Neuronal stem cell (in vitro differentiated cells): Measurements from ENCODE around the gene C2CD4C.

Experiments
- DNase-seq: peaks from one replicate; pipeline ENCODE4 v3.0.0-alpha.2; 2013; ENCODE audit warnings: low spot score
- H2AFZ ChIP-seq: one replicate; pipeline ENCODE4 v1.6.1; 2013; ENCODE audit warnings: mild to moderate bottlenecking, low read length, inconsistent platforms
- H2AK5ac ChIP-seq: 2 replicates; pipeline ENCODE4 v1.6.1; 2013; ENCODE audit warnings: low read depth, mild to moderate bottlenecking, inconsistent platforms, low read length, moderate library complexity, mixed read lengths
- H2BK120ac ChIP-seq: 2 replicates; pipeline ENCODE4 v1.6.1; 2013; ENCODE audit warnings: low read depth, mild to moderate bottlenecking, inconsistent platforms, low read length, moderate library complexity, mixed read lengths
- H2BK12ac ChIP-seq: one replicate; pipeline ENCODE4 v1.6.1; 2013; ENCODE audit warnings: low read length, inconsistent platforms
- H2BK15ac ChIP-seq: 2 replicates; pipeline ENCODE4 v1.6.1; 2013; ENCODE audit warnings: mild to moderate bottlenecking, low read length, inconsistent platforms, mixed read lengths
- H2BK5ac ChIP-seq: one replicate; pipeline ENCODE4 v1.6.1; 2013; ENCODE audit warnings: inconsistent platforms, mild to moderate bottlenecking, low read length, moderate library complexity
- H3K14ac ChIP-seq: one replicate; pipeline ENCODE4 v1.6.1; 2013; ENCODE audit warnings: low read length, inconsistent platforms
- H3K18ac ChIP-seq: 2 replicates; pipeline ENCODE4 v1.6.1; 2013; ENCODE audit warnings: low read length, inconsistent platforms
- H3K23ac ChIP-seq: 2 replicates; pipeline ENCODE4 v1.6.1; 2013; ENCODE audit warnings: low read depth, mild to moderate bottlenecking, mixed read lengths, low read length, inconsistent platforms; ENCODE audit not compliant: poor library complexity
- H3K27ac ChIP-seq: replicated peaks from 3 replicates; pipeline ENCODE4 v1.5.1; 2013; ENCODE audit warnings: low read length, inconsistent platforms
- H3K27me3 ChIP-seq, 3 experiments: 2 replicates each; pipeline ENCODE4 v1.6.1; 2013; ENCODE audit warnings: low read length in 3 of 3, mild to moderate bottlenecking in 2 of 3, inconsistent platforms in 1 of 3, low read depth in 1 of 3, mixed read lengths in 1 of 3, moderate library complexity in 1 of 3; ENCODE audit not compliant: control insufficient read depth in 3 of 3, insufficient read depth in 3 of 3
- H3K36me3 ChIP-seq, 2 donors: replicated peaks in 1 of 2; 2 replicates each; pipeline ENCODE4 v1.6.1; 2013; ENCODE audit warnings: low read length in 2 of 2; ENCODE audit not compliant: control insufficient read depth in 2 of 2, insufficient read depth in 2 of 2
- H3K4ac ChIP-seq: 2 replicates; pipeline ENCODE4 v1.6.1; 2013; ENCODE audit warnings: inconsistent platforms, mild to moderate bottlenecking, low read length, moderate library complexity
- H3K4me1 ChIP-seq, 2 donors: 1 replicate in 1 of 2; 2 replicates in 1 of 2; pipeline ENCODE4 v1.6.1; 2013; ENCODE audit warnings: low read length in 2 of 2, low read depth in 1 of 2; ENCODE audit not compliant: control insufficient read depth in 2 of 2, insufficient read depth in 1 of 2
- H3K4me2 ChIP-seq: one replicate; pipeline ENCODE4 v1.6.1; 2013; ENCODE audit warnings: mild to moderate bottlenecking, low read length, inconsistent platforms; ENCODE audit not compliant: insufficient read depth, poor library complexity, severe bottlenecking
- H3K4me3 ChIP-seq, 2 donors: 2 replicates each; pipeline ENCODE4 v1.5.1; 2013; ENCODE audit warnings: low read length in 2 of 2, mild to moderate bottlenecking in 2 of 2, inconsistent platforms in 1 of 2, moderate library complexity in 1 of 2
- H3K79me1 ChIP-seq: one replicate; pipeline ENCODE4 v1.6.1; 2013; ENCODE audit warnings: low read depth, mild to moderate bottlenecking, inconsistent platforms, low read length, moderate library complexity
- H3K9ac ChIP-seq: one replicate; pipeline ENCODE4 v1.6.1; 2013; ENCODE audit warnings: mild to moderate bottlenecking, low read depth, low read length, inconsistent platforms; ENCODE audit not compliant: poor library complexity
- H3K9me3 ChIP-seq, 2 donors: replicated peaks in 1 of 2; 2 replicates each; pipeline versions ENCODE3 to v1.6.1; 2013; ENCODE audit warnings: low read length in 2 of 2, mild to moderate bottlenecking in 2 of 2, inconsistent platforms in 1 of 2, low read depth in 1 of 2, mixed read lengths in 1 of 2, moderate library complexity in 1 of 2; ENCODE audit not compliant: control insufficient read depth in 2 of 2, insufficient read depth in 1 of 2
- H4K8ac ChIP-seq: one replicate; pipeline ENCODE4 v1.6.1; 2013; ENCODE audit warnings: low read depth, mild to moderate bottlenecking, inconsistent platforms, low read length, moderate library complexity
- H4K91ac ChIP-seq: one replicate; pipeline ENCODE4 v1.6.1; 2013; ENCODE audit warnings: low read length, low read depth, mild to moderate bottlenecking, inconsistent platforms; ENCODE audit not compliant: poor library complexity
- WGBS, 2 donors: extraction: QIAGEN DNeasy Blood & Tissue Kit; methylation state at CpG; one replicate each; pipeline ENCODE4 v1.1.7; 2013; ENCODE audit warnings: missing lambda C conversion rate in 2 of 2, mixed read lengths in 1 of 2; ENCODE audit not compliant: insufficient read length in 2 of 2, insufficient replicate concordance in 1 of 2; ENCODE audit errors: extremely low coverage in 2 of 2; 5-methylcytosine and 5-hydroxymethylcytosine counted together

The C2CD4C gene

DNA sequence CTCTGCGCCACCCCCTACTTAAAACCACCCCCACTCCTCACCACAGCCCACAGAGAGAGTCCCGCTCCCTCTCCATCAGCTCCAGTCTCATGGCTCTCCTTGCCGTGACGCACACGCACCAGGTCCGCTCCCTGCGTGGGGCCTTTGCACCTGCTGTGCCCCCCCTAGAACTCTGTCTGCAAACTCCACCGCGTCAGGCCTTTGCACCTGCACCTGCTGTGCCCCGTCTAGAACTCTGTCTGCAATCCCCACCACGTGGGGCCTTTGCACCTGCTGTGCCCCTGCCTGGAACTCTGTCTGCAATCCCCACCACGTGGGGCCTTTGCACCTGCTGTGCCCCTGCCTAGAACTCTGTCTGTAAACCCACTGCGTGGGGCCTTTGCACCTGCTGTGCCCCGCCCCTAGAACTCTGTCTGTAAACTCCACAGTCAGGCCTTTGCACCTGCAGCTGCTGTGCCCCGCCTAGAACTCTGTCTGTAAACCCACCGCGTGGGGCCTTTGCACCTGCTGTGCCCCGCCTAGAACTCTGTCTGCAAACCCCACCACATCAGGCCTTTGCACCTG is 47.7 kb upstream of the C2CD4C start:
- Histone ChIP-seq H2BK12ac (no peak overlapping the region), H2AFZ (no peak overlapping the region), H2AK5ac (peak overlapping the region; percentile 37), H2BK15ac (no peak overlapping the region), H3K9ac (no peak overlapping the region), H3K18ac (no peak overlapping the region), H3K27ac (no peak overlapping the region), H2BK120ac (no peak overlapping the region), H3K79me1 (peaks cover 12% of the 10 kb centered on the region), H3K27me3 (peaks cover 0 to 12% (median 3%) of the 10 kb centered on the region in 3 experiments), H3K4me2 (no peak overlapping the region), H3K4ac (no peak overlapping the region), H3K4me3 (no peak overlapping the region), H3K4me1 (peaks cover 4 to 6% of the 10 kb centered on the region in 2 donors), H3K9me3 (peaks cover 3 to 10% of the 10 kb centered on the region in 2 donors), H2BK5ac (no peak overlapping the region), H3K14ac (no peak overlapping the region), H4K8ac (no peak overlapping the region), H3K23ac (no peak overlapping the region), H3K36me3 (peaks cover 0 to 2% of the 10 kb centered on the region in 2 donors), H4K91ac (no peak overlapping the region)
- no peak for DNase-seq
- WGBS, 2 donors, result no CpG with 5 or more reads among the region's 18 CpGs

DNA sequence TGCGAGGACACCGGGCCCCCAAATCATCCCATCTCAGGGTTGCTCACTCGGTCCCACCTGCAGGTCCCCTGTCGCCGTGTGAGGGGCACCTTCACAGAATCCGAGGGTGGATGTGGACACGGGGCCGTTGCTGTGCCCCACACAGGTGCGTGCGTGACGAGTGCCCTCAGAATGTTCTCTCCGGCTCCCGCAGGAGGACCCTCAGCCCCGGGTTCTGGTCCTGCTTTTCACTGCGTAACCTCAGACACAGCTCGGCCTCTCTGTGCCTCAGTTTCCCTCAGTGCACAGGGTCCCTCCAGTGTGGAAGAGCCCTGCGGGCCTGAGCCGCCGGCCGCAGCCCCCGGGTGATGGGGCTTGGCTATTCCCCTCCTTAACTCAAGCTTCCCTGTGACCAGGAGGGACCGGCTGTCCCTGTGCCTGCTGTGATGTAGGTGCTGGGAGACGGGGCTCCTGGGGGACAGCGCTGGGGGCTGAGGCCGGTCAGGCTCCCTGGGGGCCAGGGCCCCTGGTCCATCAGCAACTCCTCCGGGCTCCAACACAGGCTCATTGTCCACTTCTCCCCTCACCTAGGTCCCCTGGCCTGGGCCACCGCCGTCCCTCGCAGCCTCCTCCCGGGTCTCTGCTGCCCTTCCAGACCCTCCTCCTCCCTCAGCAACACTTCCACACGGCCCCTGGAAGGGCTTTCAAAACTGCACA is 47.1 kb upstream of the C2CD4C start:
- H3K4ac ChIP-seq, result no peak overlapping the region
- H3K14ac ChIP-seq, result no peak overlapping the region
- no peak overlapping the region for H2BK12ac ChIP-seq
- no peak overlapping the region for H3K9ac ChIP-seq
- no peak for DNase-seq
- no CpG with 5 or more reads among the region's 31 CpGs for WGBS, 2 donors
- H3K79me1 ChIP-seq, result peaks cover 12% of the 10 kb centered on the region
- H2BK5ac ChIP-seq, result peak overlapping the region; percentile 42
- H3K4me2 ChIP-seq, result no peak overlapping the region
- H4K91ac ChIP-seq, result no peak overlapping the region
- peaks cover 0 to 3% of the 10 kb centered on the region in 2 donors for H3K4me1 ChIP-seq
- no peak overlapping the region for H2BK15ac ChIP-seq
- H3K18ac ChIP-seq, result no peak overlapping the region
- H3K27ac ChIP-seq, result no peak overlapping the region
- H2AK5ac ChIP-seq, result peak overlapping the region; percentile 37
- H3K27me3 ChIP-seq, result peaks cover 0 to 7% (median 0%) of the 10 kb centered on the region in 3 experiments
- no peak overlapping the region for H2BK120ac ChIP-seq
- H3K9me3 ChIP-seq, result peaks cover 7 to 13% of the 10 kb centered on the region in 2 donors
- H4K8ac ChIP-seq, result no peak overlapping the region
- H3K4me3 ChIP-seq, result no peak overlapping the region
- H3K23ac ChIP-seq, result peak overlapping the region; percentile 10
- H2AFZ ChIP-seq, result no peak overlapping the region
- peaks cover 0 to 4% of the 10 kb centered on the region in 2 donors for H3K36me3 ChIP-seq

DNA sequence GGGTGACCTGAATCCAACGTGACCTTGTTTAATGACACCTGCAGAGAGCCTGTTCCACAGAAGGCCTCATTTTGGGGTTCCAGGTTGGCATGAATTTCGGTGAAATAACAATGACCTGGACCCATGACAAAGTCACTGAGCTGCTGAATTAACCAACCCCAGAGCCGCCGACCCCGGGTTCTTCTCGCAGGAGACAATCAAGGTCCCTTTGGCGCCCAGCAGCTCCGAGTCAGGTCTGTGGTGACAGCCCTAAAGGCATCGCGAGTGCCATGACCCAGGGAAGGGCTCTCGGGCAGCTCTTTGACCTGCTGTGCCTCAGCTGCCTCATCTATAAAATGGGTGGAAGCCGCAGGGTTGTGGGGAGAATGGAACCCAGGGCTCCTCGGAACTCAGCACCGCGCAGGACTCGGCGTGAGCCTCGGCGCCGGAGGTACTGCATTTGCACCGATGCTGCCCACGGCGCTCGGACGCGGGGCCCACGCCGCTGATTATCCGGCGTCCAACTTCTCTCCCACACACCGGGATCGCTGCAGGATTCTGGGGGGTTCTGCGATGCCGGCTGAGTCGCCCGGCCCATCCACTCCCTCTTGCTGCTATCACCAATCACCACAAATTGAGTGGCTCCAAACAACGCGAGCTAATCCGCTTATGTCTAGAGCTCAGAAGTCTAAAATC is 46.2 kb upstream of the C2CD4C start:
- peaks cover 0 to 3% of the 10 kb centered on the region in 2 donors for H3K4me1 ChIP-seq
- no peak overlapping the region for H2BK120ac ChIP-seq
- H2AFZ ChIP-seq, result no peak overlapping the region
- no peak overlapping the region for H3K4me3 ChIP-seq
- no peak overlapping the region for H3K14ac ChIP-seq
- H3K18ac ChIP-seq, result no peak overlapping the region
- H3K36me3 ChIP-seq, result peaks cover 0 to 4% of the 10 kb centered on the region in 2 donors
- no peak overlapping the region for H4K91ac ChIP-seq
- no CpG with 5 or more reads among the region's 39 CpGs for WGBS, 2 donors
- peaks cover 9 to 13% of the 10 kb centered on the region in 2 donors for H3K9me3 ChIP-seq
- no peak overlapping the region for H3K27ac ChIP-seq
- H4K8ac ChIP-seq, result no peak overlapping the region
- H2BK15ac ChIP-seq, result no peak overlapping the region
- no peak overlapping the region for H2BK12ac ChIP-seq
- H3K9ac ChIP-seq, result peak overlapping the region; percentile 44
- no peak overlapping the region for H3K4ac ChIP-seq
- H3K79me1 ChIP-seq, result peaks cover 15% of the 10 kb centered on the region
- no peak overlapping the region for H2BK5ac ChIP-seq
- DNase-seq, result no peak
- peak overlapping the region; percentile 50 for H2AK5ac ChIP-seq
- no peak overlapping the region for H3K23ac ChIP-seq
- no peak overlapping the region for H3K4me2 ChIP-seq
- H3K27me3 ChIP-seq, result peaks cover 0 to 7% (median 0%) of the 10 kb centered on the region in 3 experiments

DNA sequence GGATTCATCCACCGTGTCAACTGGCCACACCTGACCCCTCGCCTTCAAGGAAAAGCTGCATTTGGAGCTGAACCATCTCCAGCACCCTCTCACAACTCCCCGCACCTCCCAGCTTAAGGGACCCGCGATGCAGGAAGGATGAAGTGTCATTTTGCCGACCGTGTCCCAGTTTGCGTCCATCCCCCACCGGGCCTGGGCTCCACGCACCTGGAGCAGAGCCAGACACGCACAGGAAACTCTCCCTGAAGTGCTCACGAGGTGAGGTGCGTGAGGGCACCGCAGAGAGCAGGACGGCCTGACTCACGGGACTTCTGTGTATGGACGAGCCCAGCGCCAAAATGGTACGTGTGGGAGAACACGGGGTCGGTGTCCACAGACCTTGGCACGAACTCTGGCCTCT is 44.7 kb upstream of the C2CD4C start:
- Histone ChIP-seq H2BK120ac (no peak overlapping the region), H3K4me2 (no peak overlapping the region), H3K9me3 (peaks cover 9 to 13% of the 10 kb centered on the region in 2 donors), H2BK12ac (peak overlapping the region; percentile 94), H3K18ac (peak overlapping the region; percentile 28), H3K9ac (no peak overlapping the region), H3K36me3 (peaks cover 0 to 4% of the 10 kb centered on the region in 2 donors), H3K79me1 (peaks cover 17% of the 10 kb centered on the region), H2BK15ac (peak overlapping the region; percentile 49), H3K27me3 (no peaks in the 10 kb centered on the region), H2BK5ac (no peak overlapping the region), H3K4ac (peak overlapping the region; percentile 53), H2AFZ (no peak overlapping the region), H3K23ac (peak overlapping the region; percentile 85), H3K14ac (peak overlapping the region; percentile 56), H3K27ac (no peak overlapping the region), H4K91ac (no peak overlapping the region), H2AK5ac (peak overlapping the region; percentile 28), H3K4me1 (no peaks in the 10 kb centered on the region), H4K8ac (no peak overlapping the region), H3K4me3 (no peak overlapping the region)
- no CpG with 5 or more reads among the region's 22 CpGs for WGBS, 2 donors
- no peak for DNase-seq
